Gastroesophageal sphincter (tissue), 4 donors: ENCODE measurements around the gene WNK2. TPM values are rescaled to one million over a fixed set of nuclear protein-coding genes. Genes with fewer than 3 reads are reported as not detected.

ENCODE experiments used
- ATAC-seq: fragments of 150-250 bp; one replicate; pipeline ENCODE4 v1.9.1; 2016; ENCODE audit warnings: mild to moderate bottlenecking, moderate library complexity
- H3K27ac ChIP-seq, 4 donors: fragments of 200-600 bp; sonication (generic) in 3 of 4; 1 replicate in 3 of 4; 2 replicates in 1 of 4; pipeline ENCODE4 v1.5.1; 2016 to 2019
- H3K27me3 ChIP-seq: fragments of 200-600 bp; sonication (generic); one replicate; pipeline ENCODE4 v1.5.1; 2019
- H3K36me3 ChIP-seq, 2 donors: fragments of 200-600 bp; sonication (generic); one replicate each; pipeline ENCODE4 v1.5.1; 2019; ENCODE audit warnings: control low read depth in 1 of 2
- H3K4me1 ChIP-seq, 3 donors: fragments of 200-600 bp; sonication (generic); 1 replicate in 2 of 3; 2 replicates in 1 of 3; pipeline ENCODE4 v1.5.1; 2016 to 2019; ENCODE audit warnings: control low read depth in 2 of 3
- H3K4me3 ChIP-seq, 2 donors: fragments of 200-600 bp; sonication (generic); one replicate each; pipeline ENCODE4 v1.5.1; 2019; ENCODE audit warnings: mild to moderate bottlenecking in 1 of 2, moderate library complexity in 1 of 2
- H3K9me3 ChIP-seq, 3 donors: fragments of 200-600 bp; sonication (generic); one replicate each; pipeline ENCODE4 v1.5.1; 2017 to 2019; ENCODE audit warnings: control low read depth in 2 of 3
- CTCF ChIP-seq, 4 experiments: fragments of 200-600 bp in 2 of 4; fragments of 450-650 bp in 2 of 4; sonication (generic) in 1 of 4; IDR thresholded peaks; one replicate each; pipeline ENCODE4 v1.5.1; 2017 to 2019; ENCODE audit warnings: antibody characterized with exemption in 4 of 4, mild to moderate bottlenecking in 2 of 4, moderate library complexity in 2 of 4
- EP300 ChIP-seq: sonication (generic); formaldehyde crosslinking; IDR thresholded peaks from one replicate; pipeline ENCODE4 v1.6.1; 2017; ENCODE audit warnings: antibody characterized with exemption, mild to moderate bottlenecking
- POLR2A ChIP-seq, 2 donors: fragments of 450-650 bp; IDR thresholded peaks; one replicate each; pipeline ENCODE4 v1.6.1; 2017; ENCODE audit warnings: antibody characterized with exemption in 2 of 2, mild to moderate bottlenecking in 2 of 2, moderate library complexity in 1 of 2
- POLR2AphosphoS5 ChIP-seq: sonication (generic); formaldehyde crosslinking; IDR thresholded peaks from one replicate; pipeline ENCODE4 v1.6.1; 2017; ENCODE audit warnings: antibody characterized with exemption
- WGBS, 2 donors: methylation state at CpG; one replicate each; pipeline ENCODE4 v1.1.5; 2018; ENCODE audit warnings: low coverage in 1 of 2; 5-methylcytosine and 5-hydroxymethylcytosine counted together
- total RNA-seq, 4 donors: library from RNA; depleted of rRNA; stranded (reverse); fragments of >200 nt; gene quantifications; one replicate each; pipeline ENCODE4 v1.1.0, GENCODE V29; 2016

The WNK2 gene
- total RNA-seq, 4 donors from 2014 or later: 26.8 to 104 (median 48.6) TPM

- H3K27ac ChIP-seq: peak overlapping the region in 1 of 4 donors; percentile 6
- TF ChIP-seq EP300 (no peak), CTCF (IDR thresholded peaks at IDR 0.05) (peak in 3 of 4 experiments; percentile 60 to 70 (median 63))
- peaks cover 0 to 39% of the 10 kb centered on the region in 2 donors for H3K36me3 ChIP-seq
- H3K9me3 ChIP-seq: no peaks in the 10 kb centered on the region
- WGBS, 2 donors: 90 to 100% methylated on average over 2 to 3 of the region's 17 CpGs
- no peak overlapping the region for H3K4me3 ChIP-seq
- peaks cover 0 to 25% (median 0%) of the 10 kb centered on the region in 3 donors for H3K4me1 ChIP-seq
- peak; percentile 50 for ATAC-seq
- no peaks in the 10 kb centered on the region for H3K27me3 ChIP-seq
These were observed 120.9 kb downstream of the WNK2 start for GRCh38 chr9:93304574-93305496.

- H3K4me3 ChIP-seq: no peak overlapping the region
- TF ChIP-seq POLR2AphosphoS5 (no peak), CTCF (IDR thresholded peaks at IDR 0.05) (no peak), EP300 (no peak), POLR2A (IDR thresholded peaks at IDR 0.05) (no peak)
- no peaks in the 10 kb centered on the region for H3K27me3 ChIP-seq
- no peaks in the 10 kb centered on the region for H3K9me3 ChIP-seq
- H3K4me1 ChIP-seq: peaks cover 0 to 24% (median 0%) of the 10 kb centered on the region in 3 donors
- WGBS, 2 donors: 92% methylated on average over 7 of the region's 15 CpGs; no CpG with 5 or more reads in 1 of the 2 donors
- ATAC-seq: no peak
- no peak overlapping the region for H3K27ac ChIP-seq
- peaks cover 0 to 32% of the 10 kb centered on the region in 2 donors for H3K36me3 ChIP-seq
These were observed 121.6 kb downstream of the WNK2 start for GRCh38 chr9:93305497-93306020.

- Histone ChIP-seq H3K27me3 (no peaks in the 10 kb centered on the region), H3K4me3 (no peak overlapping the region), H3K9me3 (no peaks in the 10 kb centered on the region), H3K27ac (no peak overlapping the region), H3K36me3 (peaks cover 0 to 29% of the 10 kb centered on the region in 2 donors), H3K4me1 (peaks cover 0 to 19% (median 0%) of the 10 kb centered on the region in 3 donors)
- no peak for ATAC-seq
- WGBS, 2 donors: 76% methylated on average over 6 of the region's 9 CpGs; no CpG with 5 or more reads in 1 of the 2 donors
- TF ChIP-seq POLR2A (IDR thresholded peaks at IDR 0.05) (no peak), EP300 (no peak)
These were observed 122.1 kb downstream of the WNK2 start for GRCh38 chr9:93306081-93306480.

GRCh38 chr9:93306579-93307091 lies 122.7 kb downstream of the WNK2 start:
- Histone ChIP-seq H3K4me1 (peaks cover 0 to 19% (median 0%) of the 10 kb centered on the region in 3 donors), H3K27me3 (no peaks in the 10 kb centered on the region), H3K9me3 (no peaks in the 10 kb centered on the region), H3K36me3 (peaks cover 0 to 29% of the 10 kb centered on the region in 2 donors), H3K27ac (no peak overlapping the region), H3K4me3 (no peak overlapping the region)
- 96% methylated on average over 11 of the region's 35 CpGs; no CpG with 5 or more reads in 1 of the 2 donors for WGBS, 2 donors
- no peak for ATAC-seq
- TF ChIP-seq POLR2A (IDR thresholded peaks at IDR 0.05) (no peak), CTCF (IDR thresholded peaks at IDR 0.05) (no peak), EP300 (no peak), POLR2AphosphoS5 (no peak)

- 40 to 93% methylated on average over 1 to 7 of the region's 24 CpGs for WGBS, 2 donors
- no peak for TF ChIP-seq POLR2AphosphoS5
- TF ChIP-seq CTCF (IDR thresholded peaks at IDR 0.05): no peak
- TF ChIP-seq POLR2A (IDR thresholded peaks at IDR 0.05): no peak
- no peak for TF ChIP-seq EP300
These were observed 123.7 kb downstream of the WNK2 start for GRCh38 chr9:93307468-93308157.

More at GRCh38 chr9:93307468-93308157, 123.7 kb downstream of the WNK2 start:
- Histone ChIP-seq H3K27me3 (no peaks in the 10 kb centered on the region), H3K4me3 (no peak overlapping the region), H3K27ac (no peak overlapping the region), H3K36me3 (peaks cover 0 to 29% of the 10 kb centered on the region in 2 donors), H3K9me3 (no peaks in the 10 kb centered on the region), H3K4me1 (peaks cover 0 to 19% (median 0%) of the 10 kb centered on the region in 3 donors)
- ATAC-seq: no peak
